ENCODE results near the gene LRRC47.

DNA sequence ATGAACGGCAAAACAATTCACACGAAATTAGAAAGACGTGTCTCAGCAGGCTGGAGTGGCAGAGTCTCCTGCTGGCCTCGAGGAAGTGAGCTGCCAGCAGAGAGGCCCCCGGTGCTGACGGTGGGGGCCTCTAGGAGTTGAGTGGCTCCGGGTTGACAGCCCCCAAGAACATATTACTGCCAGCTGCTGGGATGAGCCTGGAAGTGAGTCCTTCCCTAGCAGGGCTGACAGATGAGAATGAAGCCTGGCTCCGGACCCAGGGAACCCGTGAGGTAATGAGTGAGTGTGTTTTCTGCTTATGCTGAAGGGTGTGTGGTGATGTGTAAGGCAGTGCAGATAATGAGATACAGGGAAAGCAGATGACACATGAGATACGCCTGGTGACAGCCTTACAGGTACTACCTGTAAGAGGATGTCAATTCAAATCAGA, 23.5 kb upstream of the LRRC47 start:
- TF ChIP-seq POLR2A (IDR thresholded peaks at IDR 0.05) = no peak
- TF ChIP-seq, protein P1, sequence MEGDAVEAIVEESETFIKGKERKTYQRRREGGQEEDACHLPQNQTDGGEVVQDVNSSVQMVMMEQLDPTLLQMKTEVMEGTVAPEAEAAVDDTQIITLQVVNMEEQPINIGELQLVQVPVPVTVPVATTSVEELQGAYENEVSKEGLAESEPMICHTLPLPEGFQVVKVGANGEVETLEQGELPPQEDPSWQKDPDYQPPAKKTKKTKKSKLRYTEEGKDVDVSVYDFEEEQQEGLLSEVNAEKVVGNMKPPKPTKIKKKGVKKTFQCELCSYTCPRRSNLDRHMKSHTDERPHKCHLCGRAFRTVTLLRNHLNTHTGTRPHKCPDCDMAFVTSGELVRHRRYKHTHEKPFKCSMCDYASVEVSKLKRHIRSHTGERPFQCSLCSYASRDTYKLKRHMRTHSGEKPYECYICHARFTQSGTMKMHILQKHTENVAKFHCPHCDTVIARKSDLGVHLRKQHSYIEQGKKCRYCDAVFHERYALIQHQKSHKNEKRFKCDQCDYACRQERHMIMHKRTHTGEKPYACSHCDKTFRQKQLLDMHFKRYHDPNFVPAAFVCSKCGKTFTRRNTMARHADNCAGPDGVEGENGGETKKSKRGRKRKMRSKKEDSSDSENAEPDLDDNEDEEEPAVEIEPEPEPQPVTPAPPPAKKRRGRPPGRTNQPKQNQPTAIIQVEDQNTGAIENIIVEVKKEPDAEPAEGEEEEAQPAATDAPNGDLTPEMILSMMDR (IDR thresholded peaks at IDR 0.05) = no peak
